Stromal cell of bone marrow (primary cell): ENCODE results near the gene FXR2.
A peak's percentile ranks its signal among the peaks of the same experiment; 100 is the strongest.

Experiments used
- DNase-seq: peaks from one replicate; pipeline ENCODE4 v3.0.0-alpha.2; 2012; ENCODE audit warnings: low read depth

Gene FXR2

DNA sequence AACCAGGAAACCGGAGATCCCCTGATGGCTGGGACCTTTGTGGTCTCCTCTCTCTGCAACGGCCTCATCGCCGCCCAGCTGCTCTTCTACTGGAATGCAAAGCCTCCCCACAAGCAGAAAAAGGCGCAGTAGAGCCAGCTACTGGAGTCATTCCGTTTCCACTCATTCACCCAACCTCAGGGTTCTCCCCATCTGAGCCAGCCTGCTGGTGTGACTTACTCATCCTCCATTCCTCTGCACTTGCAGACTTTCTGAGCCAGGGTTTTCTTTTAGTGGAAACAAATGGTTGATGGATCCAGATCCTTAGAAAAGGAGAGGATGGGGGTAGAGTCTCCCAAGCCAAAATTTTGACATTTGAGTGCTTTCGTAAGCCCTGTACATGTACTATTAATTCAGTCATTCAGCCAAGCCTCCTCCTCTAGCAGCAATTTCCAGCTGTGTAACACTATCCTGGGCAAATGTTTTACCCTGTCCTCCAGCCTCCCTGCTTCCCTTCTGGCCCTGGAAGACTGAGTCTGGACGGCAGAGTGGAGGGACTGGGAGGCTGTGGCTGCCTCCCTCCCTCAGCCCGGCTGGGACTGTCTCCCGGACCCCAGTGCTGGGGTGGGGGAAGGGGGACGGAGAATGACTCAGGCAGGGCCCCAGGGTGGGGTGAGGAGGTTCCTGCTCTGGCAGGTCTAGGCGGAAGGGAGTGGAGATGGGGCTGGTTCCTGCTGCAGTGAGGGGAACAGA, 27.1 kb downstream of the FXR2 start:
- peak; percentile 90 for DNase-seq

DNA sequence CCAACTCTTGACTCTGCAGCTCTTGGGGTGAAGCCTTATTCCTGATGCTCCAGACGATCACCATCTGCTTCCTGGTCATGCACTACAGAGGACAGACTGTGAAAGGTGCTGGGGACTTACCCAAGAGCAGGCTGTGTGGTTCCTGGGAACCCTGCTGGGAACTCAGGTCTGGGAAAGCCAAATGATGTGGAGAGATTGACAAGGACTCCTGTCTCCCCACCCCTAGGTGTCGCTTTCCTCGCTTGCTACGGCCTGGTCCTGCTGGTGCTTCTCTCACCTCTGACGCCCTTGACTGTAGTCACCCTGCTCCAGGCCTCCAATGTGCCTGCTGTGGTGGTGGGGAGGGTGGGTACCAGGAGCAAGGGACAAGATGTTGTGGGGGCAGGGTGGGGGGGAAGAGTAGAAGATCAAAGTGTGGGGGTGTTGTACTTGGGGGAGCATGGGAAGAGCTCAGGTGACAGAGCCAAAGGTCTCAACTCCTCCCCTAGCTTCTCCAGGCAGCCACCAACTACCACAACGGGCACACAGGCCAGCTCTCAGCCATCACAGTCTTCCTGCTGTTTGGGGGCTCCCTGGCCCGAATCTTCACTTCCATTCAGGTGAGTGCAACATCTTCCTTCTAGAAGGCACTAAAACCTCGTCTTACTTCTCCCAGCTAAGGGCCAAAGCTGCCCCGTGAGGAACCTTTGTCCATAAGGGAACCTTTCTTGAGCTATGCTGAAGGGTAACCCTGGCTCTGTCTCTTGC, 27.9 kb downstream of the FXR2 start:
- DNase-seq, result no peak

DNA sequence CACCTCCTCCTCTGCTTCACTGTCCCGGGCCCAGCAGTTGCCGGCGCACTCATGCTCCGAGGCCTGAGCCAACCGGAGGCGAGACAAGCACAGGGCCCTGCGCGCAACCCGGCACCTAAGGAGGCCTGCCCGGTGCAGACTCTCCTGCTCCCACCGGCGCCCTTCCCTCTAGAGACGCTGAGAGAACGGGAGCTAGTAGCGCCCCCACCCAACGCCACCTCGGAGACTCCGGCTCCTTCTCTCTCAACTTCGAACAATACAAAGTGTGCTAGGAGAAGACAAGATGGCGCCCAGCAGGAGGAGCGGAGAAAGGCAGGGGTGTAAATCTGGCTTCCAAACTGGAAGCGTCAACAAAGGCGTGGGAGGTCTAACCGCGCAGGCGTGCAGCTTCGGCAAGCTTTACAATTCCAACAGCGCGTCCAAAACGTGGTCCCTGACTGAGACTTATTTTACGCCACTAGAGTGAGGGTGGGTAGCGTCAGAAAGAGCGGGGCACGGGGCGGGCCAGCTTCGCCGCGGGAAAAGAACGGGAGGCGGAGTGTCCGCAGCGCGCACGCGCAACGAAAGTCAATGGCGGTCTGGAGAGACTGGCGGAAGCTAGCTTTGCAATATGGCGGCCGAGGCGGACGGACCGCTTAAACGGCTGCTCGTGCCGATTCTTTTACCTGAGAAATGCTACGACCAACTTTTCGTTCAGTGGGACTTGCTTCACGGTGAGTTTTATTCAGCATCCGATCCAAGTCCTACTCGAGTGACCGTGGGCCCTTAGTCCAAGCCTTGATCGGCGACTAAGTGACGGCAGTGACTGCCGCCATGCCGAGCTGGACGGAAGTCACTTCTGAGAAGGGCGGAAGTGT, 31.2 kb downstream of the FXR2 start, which contains the start of gene MPDU1:
MPDU1 (plus strand) TSS at position 600 of the 857 bp plus-strand sequence; CDS start at position 611, 11 bp downstream.
- DNase-seq, result peak; percentile 95

DNA sequence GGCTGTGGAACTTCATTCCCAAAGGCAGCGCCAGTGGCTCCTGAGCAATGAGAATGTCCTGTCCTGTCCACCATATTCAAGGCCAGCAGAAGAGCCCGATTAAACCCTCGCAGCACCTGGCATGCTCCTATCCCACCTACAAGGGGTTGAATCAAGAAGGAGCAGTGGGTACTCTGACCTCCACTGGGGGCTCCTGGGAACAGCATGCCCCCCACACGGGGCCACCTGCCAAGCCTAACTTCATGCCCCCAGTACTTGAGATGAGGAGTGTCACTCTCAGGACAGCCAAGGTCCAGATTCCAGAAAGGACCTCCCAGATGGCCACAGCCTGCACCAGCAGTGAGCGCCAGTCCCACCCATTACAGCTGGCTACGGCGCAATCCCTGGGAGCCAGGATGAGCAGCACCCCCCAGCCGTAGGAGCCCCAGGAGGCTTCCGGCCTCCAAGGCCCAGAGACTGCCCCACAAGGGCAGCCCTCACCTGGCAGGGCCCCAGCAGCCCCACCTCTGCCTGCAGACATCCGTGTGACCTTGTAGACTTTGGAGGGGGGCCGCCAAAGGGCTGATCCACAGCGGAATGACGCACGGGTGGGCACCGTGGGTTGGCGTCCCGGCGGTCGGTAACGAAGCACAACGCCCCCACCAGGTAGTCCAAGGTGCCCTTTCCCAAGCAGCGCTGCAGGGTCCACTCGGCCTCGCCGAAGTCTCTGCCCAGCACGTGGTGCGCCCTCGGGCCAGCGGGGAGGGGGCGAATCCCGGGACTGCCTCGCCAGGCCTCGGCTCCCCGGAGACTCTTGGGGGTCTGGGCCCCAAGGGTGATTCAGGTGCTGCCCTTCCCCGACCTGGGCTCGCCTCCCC, 32.1 kb downstream of the FXR2 start:
- DNase-seq, result no peak

DNA sequence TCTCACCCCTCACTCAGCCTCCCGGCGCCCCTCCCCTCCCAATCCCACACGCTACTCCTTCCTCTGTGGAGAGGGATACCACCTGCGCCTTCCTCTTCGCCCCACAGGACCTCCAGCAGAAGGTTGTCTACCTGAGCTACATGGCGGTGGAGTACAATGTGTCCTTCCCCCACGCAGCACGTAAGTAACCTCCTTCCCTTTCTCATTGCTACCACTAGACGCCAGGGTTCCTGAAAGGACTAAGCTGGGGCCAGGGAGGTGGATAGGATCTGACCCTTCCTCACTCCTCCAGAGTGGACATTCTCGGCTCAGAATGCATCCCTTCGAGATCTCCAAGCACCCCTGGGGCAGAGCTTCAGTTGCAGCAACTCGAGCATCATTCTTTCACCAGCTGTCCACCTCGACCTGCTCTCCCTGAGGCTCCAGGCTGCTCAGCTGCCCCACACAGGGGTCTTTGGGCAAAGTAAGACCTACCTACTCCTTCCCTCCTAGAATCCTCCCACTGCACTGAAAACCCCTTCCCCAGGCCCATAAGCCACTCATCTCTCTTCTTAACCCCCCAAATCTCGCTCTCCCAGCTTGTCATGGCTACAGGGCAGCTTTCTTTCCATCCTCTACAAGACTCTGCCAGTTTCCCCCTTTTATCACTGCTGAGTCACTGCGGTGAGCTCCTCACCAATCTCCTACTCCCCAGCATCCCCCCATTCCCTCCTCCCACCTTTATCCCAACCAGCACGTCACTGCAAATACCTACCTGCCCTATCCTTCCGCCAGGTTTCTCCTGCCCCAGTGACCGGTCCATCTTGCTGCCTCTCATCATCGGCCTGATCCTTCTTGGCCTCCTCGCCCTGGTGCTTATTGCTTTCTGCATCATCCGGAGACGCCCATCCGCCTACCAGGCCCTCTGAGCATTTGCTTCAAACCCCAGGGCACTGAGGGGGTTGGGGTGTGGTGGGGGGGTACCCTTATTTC, 33.8 kb downstream of the FXR2 start:
- no peak for DNase-seq

DNA sequence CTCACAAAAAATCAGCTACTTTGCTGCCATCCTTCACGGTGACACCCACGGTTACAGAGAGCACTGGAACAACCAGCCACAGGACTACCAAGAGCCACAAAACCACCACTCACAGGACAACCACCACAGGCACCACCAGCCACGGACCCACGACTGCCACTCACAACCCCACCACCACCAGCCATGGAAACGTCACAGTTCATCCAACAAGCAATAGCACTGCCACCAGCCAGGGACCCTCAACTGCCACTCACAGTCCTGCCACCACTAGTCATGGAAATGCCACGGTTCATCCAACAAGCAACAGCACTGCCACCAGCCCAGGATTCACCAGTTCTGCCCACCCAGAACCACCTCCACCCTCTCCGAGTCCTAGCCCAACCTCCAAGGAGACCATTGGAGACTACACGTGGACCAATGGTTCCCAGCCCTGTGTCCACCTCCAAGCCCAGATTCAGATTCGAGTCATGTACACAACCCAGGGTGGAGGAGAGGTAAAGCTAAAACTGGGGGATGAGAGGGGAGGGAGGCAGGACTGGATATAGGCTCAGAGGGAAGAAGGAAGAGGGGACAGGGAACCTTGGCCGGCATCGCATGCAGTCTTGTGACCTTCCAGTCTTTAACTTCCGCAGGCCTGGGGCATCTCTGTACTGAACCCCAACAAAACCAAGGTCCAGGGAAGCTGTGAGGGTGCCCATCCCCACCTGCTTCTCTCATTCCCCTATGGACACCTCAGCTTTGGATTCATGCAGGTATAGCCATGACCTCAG, 34.7 kb downstream of the FXR2 start:
- no peak for DNase-seq

DNA sequence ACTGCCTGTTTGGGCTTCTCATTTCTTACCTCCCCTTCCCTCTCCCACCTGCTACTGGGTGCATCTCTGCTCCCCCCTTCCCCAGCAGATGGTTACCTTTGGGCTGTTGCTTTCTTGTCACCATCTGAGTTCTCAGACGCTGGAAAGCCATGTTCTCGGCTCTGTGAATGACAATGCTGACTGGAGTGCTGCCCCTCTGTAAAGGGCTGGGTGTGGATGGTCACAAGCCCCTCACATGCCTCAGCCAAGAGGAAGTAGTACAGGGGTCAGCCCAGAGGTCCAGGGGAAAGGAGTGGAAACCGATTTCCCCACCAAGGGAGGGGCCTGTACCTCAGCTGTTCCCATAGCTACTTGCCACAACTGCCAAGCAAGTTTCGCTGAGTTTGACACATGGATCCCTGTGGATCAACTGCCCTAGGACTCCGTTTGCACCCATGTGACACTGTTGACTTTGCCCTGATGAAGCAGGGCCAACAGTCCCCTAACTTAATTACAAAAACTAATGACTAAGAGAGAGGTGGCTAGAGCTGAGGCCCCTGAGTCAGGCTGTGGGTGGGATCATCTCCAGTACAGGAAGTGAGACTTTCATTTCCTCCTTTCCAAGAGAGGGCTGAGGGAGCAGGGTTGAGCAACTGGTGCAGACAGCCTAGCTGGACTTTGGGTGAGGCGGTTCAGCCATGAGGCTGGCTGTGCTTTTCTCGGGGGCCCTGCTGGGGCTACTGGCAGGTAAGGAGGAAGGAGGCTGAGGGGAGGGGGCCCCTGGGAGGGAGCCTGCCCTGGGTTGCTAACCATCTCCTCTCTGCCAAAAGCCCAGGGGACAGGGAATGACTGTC, 35.5 kb downstream of the FXR2 start, which contains the start of gene CD68:
CD68 (plus strand) TSS at position 638 of the 833 bp plus-strand sequence; CDS start at position 678, 40 bp downstream.
- DNase-seq, result peak; percentile 96

DNA sequence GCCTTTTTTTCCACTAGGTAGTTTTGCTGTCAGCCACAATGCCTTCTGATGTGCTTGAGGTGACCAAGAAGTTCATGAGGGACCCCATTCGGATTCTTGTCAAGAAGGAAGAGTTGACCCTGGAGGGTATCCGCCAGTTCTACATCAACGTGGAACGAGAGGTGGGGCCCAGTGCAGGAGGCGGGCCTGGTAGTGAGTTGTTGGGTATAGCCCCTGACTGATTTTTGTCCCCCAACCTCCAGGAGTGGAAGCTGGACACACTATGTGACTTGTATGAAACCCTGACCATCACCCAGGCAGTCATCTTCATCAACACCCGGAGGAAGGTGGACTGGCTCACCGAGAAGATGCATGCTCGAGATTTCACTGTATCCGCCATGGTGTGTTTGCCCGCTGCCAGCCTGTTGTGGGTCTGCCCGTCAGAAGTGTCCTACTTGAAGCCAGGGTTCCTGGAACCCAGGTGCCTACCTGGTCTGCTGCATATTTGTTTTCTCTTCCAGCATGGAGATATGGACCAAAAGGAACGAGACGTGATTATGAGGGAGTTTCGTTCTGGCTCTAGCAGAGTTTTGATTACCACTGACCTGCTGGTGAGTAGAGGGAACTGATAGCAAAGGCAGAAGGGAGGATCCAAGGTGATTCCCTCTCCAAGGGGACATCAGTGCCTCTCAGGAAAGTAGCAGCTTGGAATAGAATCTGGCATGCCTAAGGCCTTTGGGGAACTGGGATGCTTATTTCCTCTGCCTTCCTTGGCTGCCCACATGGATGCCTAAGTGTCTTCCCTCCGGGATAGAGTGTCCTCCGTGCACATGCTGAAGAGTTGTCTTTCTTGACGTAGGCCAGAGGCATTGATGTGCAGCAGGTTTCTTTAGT, 37.1 kb downstream of the FXR2 start:
- no peak for DNase-seq

DNA sequence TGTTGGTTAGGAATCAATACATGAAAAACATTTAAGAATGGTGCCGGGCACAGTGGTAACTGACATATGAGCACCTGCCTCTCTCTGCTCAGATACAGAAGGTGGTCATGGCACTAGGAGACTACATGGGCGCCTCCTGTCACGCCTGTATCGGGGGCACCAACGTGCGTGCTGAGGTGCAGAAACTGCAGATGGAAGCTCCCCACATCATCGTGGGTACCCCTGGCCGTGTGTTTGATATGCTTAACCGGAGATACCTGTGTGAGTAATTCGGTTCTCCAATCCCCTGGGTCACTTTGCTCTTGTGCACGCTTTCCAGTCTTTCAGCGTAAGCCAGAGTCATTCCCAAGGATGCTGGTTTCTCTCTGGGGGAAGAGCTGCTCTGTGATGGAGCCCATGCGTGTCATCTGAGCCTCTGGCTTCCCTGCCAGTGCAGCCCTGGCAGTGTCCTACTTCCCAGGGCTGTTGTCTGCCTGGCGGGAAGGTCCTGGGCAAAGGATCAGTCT, 38.2 kb downstream of the FXR2 start:
- no peak for DNase-seq

DNA sequence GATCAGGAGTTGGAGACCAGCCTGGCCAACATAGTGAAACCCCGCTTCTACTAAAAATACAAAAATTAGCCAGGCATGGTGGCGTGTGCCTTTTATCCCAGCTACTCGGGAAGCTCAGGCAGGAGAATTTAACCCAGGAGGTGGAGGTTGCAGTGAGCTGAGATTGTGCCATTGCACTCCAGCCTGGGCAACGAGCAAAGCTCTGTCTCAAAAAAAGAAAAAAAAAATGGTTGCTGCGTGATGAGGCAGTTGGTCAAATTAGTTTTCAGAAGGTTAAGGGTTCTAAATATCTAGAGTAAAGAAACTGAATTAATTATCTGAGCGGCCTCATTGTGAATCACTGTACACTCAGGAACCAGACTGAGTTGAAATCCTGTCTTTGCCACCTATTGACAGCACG, 38.7 kb downstream of the FXR2 start:
- DNase-seq, result no peak

DNA sequence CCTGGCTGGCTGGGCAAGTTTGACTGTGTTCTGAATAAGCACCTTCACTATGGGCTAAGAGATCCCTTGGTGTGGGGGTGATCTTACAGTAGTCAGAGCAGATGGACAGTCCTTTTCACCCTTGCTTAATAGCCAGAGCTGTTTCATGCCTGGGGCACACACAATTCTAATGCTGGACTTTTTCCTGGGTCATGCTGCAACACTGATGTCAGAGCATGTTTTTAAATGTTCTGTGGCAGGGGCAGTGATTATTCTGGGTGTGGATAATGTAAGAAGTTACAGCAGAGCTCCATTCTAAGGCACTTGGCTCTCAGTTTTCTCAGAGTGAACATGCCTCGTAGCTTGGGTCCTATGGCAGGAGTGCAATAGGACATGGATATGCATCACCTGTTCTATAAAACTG, 39.2 kb downstream of the FXR2 start:
- no peak for DNase-seq

DNA sequence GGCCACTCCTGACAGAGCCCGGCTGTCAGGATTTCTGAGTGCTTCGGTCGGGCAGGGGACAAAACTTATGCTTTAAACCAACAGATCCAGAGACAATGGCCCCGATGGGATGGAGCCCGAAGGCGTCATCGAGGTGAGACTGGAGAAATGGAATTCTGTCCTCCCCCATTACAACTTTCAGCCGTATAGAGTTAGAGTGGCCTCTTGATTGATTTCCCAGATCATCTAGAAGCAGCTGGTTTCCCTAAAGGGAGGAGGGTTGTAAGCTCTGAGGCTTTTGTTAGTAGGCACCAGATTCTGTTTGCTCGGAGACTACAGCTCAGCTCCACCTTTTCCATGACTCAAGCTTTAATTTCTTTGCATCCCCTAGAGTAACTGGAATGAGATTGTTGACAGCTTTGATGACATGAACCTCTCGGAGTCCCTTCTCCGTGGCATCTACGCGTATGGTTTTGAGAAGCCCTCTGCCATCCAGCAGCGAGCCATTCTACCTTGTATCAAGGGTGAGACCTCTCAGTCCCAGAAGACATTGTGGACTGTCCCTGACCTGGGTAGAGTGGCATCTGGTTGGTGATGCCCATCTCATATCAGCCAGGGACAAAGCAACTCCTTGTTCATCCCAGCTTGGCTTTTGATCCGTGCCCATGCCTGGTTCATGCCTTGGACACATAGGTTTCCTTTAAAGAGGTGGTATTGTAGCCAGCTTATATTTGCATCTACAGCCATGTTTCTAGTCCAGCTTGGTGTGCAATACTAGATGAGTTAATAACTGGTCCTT, 40.3 kb downstream of the FXR2 start:
- no peak for DNase-seq

DNA sequence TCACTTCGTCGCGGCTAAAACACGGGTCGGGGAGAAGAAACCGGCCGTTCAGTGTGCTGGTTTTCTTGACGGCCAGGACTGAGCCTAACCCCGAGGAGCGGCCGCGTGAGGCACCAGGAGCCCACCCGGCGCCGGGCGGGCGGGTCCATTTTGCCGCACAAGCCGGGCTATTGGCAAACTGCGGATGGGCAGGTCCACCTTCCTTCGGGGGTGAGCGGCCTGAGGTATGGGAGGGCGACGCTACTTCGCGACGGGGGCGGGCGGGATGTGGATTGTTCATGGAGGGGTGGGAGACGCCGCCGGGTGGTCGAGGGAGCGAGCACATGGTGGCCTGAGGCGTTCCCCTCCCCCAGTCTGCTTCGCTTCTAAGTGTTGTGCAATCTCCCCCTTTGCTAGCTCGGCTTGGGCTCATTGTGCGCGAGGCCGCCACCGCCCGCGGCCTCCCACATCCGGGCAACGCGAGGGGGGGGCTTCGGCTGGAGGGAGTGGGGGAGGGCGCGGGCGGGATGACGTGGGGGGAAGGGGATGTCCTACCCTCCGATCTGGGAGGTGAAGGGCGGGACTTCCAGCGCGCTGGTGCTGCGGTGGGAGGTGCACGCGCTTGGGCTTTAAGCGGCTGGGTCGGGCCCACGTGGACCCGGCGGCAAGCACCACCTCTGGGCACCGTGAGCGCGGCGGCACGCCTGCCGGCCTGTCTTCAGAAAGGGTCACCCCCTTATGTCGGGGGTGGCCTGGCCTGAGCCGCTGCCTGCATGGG, 41.2 kb downstream of the FXR2 start:
- peak; percentile 85 for DNase-seq

DNA sequence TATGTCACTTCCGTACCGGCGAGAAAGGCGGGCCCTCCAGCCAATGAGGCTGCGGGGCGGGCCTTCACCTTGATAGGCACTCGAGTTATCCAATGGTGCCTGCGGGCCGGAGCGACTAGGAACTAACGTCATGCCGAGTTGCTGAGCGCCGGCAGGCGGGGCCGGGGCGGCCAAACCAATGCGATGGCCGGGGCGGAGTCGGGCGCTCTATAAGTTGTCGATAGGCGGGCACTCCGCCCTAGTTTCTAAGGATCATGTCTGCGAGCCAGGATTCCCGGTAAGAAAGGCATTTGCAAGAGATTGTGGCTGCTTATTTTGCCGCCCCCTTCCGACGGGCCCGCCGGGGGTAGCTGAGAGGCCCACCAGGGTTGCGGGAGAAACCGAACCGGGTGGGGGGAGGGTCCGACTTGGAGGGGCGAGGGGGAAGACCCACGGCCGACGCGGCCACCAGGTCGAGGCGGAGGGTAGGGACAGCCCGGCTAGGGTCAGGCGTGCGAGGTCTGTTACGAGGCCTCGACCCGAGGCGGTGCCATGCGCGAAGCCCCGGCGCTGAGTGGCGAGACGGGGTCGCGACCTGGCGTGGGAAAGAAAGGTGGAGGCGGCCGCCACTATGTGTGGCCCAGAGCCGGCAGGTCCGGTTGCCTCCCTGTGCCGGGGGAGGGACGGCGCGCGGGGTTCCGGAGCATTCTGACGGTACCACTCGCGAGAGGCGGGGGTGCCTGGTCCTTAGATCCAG, 41.9 kb downstream of the FXR2 start:
- peak; percentile 98 for DNase-seq

DNA sequence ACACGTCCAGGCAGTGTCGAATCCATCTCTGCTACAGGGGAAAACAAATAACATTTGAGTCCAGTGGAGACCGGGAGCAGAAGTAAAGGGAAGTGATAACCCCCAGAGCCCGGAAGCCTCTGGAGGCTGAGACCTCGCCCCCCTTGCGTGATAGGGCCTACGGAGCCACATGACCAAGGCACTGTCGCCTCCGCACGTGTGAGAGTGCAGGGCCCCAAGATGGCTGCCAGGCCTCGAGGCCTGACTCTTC, 42.4 kb downstream of the FXR2 start:
- no peak for DNase-seq
